IPS-NIHi7 (cell line): ENCODE results near the gene EHF.
A peak's percentile ranks its signal among the peaks of the same experiment; 100 is the strongest.

Source experiments
- DNase-seq: peaks from one replicate; pipeline ENCODE4 v3.0.0; 2012; ENCODE audit warnings: mixed read lengths; ENCODE audit errors: extremely low spot score

Gene EHF

DNA sequence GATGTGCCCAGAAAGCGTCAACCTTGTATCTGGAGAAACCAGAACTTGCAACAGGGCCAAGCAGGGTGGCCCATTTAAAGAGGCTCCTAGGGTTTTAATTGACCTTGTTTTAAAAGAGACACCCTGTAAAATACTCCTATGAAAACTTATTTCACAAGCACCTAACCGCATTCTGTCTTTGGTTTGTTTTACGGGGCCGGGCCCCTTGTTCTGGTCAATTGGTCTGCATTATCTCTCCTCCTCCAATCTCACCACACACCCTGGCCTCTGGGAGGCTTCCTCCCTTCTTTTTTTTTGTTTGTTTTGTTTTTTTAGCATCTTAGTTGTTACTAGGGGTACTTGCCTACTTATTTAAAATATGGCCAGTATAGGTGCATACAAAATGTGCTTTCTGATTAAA, 4.7 kb downstream of the EHF start:
- DNase-seq = no peak

- no peak for DNase-seq
Measured at GRCh38 chr11:34626393-34626792, 5.5 kb downstream of the EHF start.

DNA sequence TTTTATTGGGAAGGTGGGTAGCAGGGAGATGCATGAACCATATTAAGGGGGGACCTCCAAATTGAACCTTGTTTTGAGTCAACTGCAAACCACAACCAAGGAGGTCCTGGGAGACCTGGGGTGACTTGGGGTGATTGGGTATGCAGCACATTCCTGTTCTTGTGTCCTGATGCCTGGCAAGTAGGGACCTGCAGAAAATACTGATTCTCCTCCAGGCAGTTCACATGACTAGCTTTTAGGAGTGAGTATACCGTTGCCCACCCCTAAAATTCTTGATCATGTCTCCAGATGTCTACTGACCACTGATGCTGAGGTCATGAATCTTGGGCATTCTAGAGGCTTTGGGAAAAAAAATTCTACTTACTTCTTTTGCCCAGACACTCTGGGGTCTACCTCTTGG, 6.3 kb downstream of the EHF start:
- DNase-seq = no peak

GRCh38 chr11:34629711-34630110, 8.8 kb downstream of the EHF start:
- no peak for DNase-seq

GRCh38 chr11:34630544-34630943, 9.7 kb downstream of the EHF start:
- DNase-seq = no peak

DNA sequence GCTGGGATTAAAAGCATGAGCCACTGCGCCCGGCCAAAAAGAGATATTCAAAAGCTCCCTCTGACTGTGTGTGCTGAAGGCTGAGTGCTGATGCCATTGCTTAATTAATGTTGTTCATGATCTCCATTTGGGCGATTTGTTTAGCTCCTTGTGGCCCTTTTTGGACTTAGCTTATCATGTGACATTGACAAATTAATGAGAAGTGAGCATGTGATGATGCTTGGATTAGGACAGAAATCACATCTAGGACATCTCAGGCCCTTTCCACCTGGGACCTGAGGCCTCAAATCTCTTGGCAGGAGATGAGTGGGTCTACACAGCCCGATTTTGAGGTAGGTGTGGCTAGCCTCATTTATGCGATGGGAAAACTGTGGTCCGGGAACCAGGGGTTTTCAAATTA, 10.4 kb downstream of the EHF start:
- no peak for DNase-seq

DNA sequence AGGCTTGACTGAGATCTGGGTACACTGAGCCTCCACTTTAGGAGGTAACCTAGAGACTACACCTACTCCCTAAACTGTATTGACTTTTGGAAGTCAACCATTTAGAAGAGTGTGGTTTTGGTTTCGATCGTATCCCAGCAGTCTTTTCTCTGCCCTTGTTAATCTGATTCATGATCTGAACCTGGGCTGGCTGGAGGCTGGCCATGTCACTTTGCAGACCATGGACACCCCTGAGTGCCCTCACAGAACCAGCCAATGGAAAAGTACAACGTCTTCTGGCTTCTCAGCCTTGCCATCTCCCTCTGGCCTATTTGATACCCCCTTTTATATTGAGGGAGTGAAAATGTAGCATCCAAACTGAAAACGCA, 10.8 kb downstream of the EHF start:
- no peak for DNase-seq

DNA sequence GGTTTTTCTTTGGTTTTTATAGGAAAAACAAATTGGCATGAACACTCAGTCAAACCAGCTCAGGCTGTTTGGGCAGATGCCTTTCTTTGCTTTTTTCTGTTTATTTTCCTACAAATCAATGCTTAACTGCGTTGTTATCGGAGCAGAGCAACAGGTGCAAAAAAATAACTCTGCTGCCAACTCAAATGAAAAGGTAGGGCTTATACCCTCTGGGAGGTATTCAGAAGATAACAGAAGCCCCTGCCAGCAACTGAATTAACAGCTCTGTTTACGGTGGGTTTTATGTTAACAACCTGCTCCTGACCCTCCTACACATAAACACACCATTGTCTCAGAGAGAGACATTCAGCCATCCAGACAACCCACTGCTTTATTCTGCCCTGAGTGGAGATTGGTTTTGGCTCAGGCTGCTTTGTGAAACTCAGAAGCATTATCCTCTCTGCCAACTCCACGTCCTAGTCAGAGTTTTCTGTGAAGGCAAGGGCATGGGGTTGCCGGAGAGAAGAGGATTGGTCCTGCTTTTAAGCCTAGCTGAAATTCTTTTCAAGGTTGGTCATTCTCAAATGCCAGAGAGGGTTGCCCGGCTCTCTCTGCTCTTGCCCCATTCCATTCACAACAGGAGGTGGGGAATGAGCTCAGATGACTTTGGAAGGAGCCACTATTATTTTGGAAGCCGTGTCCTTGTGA, 11.4 kb downstream of the EHF start:
- no peak for DNase-seq

DNA sequence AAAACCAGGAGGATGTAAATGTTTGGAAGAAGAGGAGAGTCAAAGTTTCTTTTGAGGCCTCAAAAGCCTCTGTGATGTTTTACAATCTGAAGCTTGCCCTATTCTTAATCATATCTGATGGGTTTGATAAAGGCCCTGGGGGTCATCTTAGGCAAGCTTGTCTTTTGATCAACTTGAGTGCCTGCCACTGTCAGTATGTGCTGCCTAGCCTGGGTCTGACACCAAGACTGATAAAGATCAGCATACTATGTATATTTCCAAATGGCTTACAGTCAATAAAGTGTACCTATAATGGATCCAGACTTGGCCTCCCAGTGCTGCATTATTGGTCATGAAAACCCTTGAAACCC, 12.7 kb downstream of the EHF start:
- no peak for DNase-seq

DNA sequence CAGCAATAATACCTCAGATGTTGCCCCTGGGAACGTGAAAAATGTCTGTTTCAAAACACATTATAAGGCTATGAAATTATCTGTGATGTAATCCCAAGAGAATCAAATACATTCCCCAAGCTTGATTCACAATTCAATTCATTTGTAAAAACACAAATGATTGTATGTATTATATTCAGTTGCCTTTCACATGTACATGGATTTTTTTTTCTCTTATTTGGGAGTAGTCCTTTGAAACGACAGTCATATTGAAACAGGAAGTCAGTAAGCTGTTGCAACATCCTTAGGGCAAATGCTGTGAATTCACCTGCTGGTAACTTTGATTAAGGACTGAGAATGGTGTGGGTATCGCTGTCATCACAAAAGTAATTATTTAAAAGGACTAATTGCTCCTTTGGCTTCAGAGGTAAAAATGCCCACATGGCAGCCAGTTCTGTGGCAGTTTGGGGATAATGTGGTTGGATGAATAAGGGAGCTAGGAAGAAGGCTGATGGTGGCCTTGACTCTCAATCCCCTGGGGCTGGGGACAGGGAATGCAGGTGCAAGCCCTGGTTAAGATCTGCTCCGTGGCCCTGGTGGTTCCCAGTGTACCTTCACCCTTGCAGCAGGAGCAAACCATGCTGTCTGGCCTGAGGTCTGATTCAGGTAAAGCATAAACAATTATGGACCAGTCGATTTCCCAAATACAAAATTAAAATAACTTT, 13.2 kb downstream of the EHF start:
- no peak for DNase-seq

GRCh38 chr11:34634694-34635062, 13.8 kb downstream of the EHF start:
- no peak for DNase-seq

- DNase-seq = no peak
Measured at GRCh38 chr11:34636127-34636526, 15.2 kb downstream of the EHF start.

DNA sequence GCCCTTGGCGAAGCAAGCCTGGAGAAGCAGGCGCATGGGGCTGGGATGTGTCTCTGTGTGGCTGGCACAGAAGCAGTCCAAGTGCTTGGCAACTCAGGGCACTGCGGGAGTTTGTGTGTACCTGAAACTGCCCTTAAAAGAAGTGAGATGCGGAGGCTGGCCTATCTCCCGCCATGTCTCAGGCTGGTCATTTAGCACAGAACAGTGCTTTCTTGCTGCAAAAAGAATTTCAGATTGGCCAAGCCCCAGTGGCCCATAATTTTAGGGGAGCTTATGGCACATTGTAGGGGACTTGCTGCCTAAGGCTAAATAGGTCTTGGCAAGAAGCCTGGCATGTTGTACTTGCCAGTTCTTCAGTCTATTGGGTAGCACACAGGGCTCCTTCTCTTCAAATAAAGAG, 16.4 kb downstream of the EHF start:
- no peak for DNase-seq

- DNase-seq = no peak
Measured at GRCh38 chr11:34638897-34639296, 18.0 kb downstream of the EHF start.

GRCh38 chr11:34639545-34639944, 18.7 kb downstream of the EHF start:
- no peak for DNase-seq

DNA sequence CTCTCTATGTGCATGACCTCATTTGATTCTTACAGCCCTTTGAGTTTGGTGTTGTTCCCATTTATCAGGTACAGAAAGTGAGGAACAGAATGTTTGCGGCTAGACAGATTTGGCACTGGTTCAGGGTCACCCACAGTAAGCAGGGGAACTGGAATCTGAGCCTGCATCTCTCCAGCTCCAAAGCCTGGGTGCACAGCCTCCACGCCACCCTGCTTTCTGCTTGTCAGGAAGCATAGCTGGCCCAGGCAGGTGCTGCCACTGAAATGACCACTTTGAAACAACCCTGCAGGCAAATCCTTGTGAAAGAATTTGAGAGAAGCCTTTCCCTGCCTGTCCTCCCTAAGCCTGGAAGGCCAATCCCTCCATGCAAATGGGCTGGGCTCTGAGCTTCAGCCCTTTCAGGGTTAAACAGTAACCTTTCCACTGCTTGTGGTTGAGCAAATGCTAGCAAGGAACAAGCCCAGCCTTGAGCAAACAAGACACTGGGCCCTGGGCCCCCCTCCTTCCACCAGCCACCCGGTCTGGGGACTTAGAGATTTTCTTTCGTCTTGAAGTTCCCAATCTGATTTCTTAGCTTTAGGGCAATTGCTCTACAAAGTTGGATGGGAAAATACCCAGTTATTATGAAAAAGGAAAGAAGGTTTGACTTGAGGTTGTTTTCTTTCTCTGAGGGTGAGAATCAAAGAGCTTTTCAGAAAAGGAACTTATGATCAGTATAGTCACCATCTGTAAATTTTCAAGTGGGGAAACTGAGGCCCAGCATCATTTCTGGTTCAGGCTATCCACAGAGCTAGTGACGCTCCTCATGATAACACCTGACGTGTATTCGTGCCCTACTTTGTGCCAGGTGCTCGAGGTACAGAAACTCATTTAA, 19.4 kb downstream of the EHF start:
- DNase-seq = peak; percentile 54

GRCh38 chr11:34640924-34641275, 20.0 kb downstream of the EHF start:
- DNase-seq = no peak

DNA sequence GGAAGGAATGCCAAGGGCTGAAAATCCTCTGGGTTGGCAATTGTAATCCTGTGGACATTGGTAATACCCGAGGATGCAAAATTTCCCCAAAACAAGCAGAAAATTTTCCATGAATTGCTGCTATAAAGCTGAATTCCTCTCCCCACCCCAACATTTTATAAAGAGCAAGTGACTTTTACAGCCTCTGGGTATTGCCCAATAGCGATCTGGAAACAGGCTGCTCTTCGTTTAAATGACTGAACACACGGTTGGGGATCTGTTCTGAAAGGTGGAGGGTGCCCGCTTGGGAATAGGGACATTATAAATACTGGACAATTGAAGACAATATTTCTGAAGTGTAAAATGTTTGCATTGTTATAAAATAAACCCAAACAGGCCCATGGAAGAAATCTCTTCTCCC, 20.6 kb downstream of the EHF start:
- no peak for DNase-seq

- no peak for DNase-seq
Measured at GRCh38 chr11:34642001-34642554, 21.2 kb downstream of the EHF start.

- DNase-seq = no peak
Measured at GRCh38 chr11:34642873-34643272, 22.0 kb downstream of the EHF start.

DNA sequence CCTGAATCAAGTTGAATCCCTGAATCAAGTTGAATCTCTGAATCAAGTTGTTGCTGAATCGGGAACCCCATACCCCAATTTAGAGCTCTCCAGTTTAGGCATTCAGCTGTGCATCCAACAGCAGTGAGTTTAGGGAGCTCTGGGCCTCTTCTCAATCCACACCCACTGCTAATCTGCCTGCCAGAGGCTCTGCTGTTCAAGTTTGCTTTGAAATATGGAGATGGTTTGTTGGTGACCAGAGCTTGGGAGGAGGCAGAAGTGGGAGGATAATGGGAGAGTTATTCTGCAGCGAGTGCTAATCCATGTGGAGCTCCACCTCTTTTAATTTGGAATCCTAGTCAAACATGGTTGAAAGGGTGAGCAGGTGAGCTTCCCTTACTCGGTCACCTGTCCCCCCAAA, 22.4 kb downstream of the EHF start:
- DNase-seq = no peak

- DNase-seq = no peak
Measured at GRCh38 chr11:34643846-34644245, 23.0 kb downstream of the EHF start.
